ENCODE data around the gene NT5C1B. TPM values are rescaled to one million over a fixed set of nuclear protein-coding genes. Genes with fewer than 3 reads are reported as not detected.

NT5C1B gene
- polyA plus RNA-seq, 2 of the 4 experiments (the other 2 are of a cell fraction) = not detected

DNA sequence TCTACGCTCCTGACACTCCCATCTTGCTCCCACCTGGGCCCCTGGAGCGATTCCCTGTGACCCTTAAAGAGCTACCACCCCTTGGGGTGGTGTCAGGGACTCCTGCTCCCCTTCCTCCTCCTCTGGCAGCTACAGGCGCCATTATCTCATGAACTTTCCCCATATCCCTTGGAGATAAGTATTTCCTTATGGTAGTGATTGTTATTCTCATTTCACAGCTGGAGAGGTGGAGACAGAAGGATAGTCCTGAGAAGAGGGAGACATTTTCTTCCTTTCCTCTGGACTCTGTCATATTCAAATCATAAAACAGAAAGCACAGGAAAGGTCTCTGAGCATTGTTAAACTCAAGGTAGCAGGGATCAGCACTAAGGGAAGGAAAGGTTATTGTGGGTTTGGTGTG lies 63.5 kb downstream of the NT5C1B start:
- ChIA-PET POLR2A (no interaction called here), CTCF (interaction anchor here (0.9 kb wide), 1 partner anchor 1337 kb away, joined by 3 read pairs; no protein-coding TSS in a partner anchor)
- Histone ChIP-seq H3K27ac (no peak overlapping the region), H3K4me1 (no peaks in the 10 kb centered on the region), H3K4me2 (no peak overlapping the region), H3K9me3 (no peaks in the 10 kb centered on the region), H3K4me3 (no peak overlapping the region)
- FAIRE-seq (no peak), ATAC-seq (no peak), DNase-seq (ENCODE audit: low read depth in 1 of 2, low spot score in 1 of 2) (no peak)
- 51% methylated on average over 3 of the region's 3 CpGs for WGBS (ENCODE audit: missing lambda C conversion rate)
- TF ChIP-seq POLR2AphosphoS2 (conservative IDR thresholded peaks at IDR 0.05; ENCODE audit: low read length) (no peak), PHF8 (IDR thresholded peaks at IDR 0.05; ENCODE audit: borderline replicate concordance, low read depth) (no peak), CBX2 (IDR thresholded peaks at IDR 0.05; ENCODE audit: borderline replicate concordance, low read depth) (no peak), MAZ (IDR thresholded peaks at IDR 0.05; ENCODE audit: borderline replicate concordance, low read depth, low read length) (no peak), NPAS2 (CRISPR knock-in tag; IDR thresholded peaks at IDR 0.05; ENCODE audit: borderline replicate concordance) (no peak), KDM5A (IDR thresholded peaks at IDR 0.05) (no peak)
- TF ChIP-seq, protein P1, sequence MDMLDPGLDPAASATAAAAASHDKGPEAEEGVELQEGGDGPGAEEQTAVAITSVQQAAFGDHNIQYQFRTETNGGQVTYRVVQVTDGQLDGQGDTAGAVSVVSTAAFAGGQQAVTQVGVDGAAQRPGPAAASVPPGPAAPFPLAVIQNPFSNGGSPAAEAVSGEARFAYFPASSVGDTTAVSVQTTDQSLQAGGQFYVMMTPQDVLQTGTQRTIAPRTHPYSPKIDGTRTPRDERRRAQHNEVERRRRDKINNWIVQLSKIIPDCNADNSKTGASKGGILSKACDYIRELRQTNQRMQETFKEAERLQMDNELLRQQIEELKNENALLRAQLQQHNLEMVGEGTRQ (IDR thresholded peaks at IDR 0.05) = no peak
- TF ChIP-seq, protein P2, sequence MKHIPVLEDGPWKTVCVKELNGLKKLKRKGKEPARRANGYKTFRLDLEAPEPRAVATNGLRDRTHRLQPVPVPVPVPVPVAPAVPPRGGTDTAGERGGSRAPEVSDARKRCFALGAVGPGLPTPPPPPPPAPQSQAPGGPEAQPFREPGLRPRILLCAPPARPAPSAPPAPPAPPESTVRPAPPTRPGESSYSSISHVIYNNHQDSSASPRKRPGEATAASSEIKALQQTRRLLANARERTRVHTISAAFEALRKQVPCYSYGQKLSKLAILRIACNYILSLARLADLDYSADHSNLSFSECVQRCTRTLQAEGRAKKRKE (CRISPR knock-in tag; IDR thresholded peaks at IDR 0.05; ENCODE audit: low read depth) = no peak
- TF ChIP-seq, protein P3, sequence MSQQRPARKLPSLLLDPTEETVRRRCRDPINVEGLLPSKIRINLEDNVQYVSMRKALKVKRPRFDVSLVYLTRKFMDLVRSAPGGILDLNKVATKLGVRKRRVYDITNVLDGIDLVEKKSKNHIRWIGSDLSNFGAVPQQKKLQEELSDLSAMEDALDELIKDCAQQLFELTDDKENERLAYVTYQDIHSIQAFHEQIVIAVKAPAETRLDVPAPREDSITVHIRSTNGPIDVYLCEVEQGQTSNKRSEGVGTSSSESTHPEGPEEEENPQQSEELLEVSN (IDR thresholded peaks at IDR 0.05; ENCODE audit: borderline replicate concordance, low read depth) = no peak

DNA sequence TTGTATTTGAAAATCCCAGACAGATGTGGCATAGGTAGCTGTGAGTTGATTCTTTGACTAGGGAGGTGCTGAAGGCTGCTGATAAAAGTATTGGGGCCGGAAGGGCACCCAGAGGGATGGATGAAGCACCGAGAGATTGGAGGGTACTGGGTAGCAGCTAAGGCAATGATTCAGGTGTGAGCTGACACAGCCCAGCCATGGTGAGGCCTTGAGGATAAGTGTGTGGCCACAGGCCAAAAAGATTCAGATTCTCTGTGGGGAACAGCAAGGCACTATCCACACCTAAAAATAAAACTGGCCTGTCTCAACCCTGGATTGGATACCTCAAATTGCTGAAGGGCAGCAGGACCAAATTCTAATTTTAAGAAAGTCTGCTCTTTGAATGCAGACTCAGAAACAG lies 64.1 kb downstream of the NT5C1B start:
- no peak overlapping the region for H3K4me2 ChIP-seq
- H3K27ac ChIP-seq = no peak overlapping the region
- ChIA-PET POLR2A (no interaction called here), CTCF (interaction anchor here (0.6 kb wide), 1 partner anchor 14 kb away, joined by 3 read pairs; no protein-coding TSS in a partner anchor)
- no peak for FAIRE-seq
- no peaks in the 10 kb centered on the region for H3K9me3 ChIP-seq
- TF ChIP-seq, protein P4, sequence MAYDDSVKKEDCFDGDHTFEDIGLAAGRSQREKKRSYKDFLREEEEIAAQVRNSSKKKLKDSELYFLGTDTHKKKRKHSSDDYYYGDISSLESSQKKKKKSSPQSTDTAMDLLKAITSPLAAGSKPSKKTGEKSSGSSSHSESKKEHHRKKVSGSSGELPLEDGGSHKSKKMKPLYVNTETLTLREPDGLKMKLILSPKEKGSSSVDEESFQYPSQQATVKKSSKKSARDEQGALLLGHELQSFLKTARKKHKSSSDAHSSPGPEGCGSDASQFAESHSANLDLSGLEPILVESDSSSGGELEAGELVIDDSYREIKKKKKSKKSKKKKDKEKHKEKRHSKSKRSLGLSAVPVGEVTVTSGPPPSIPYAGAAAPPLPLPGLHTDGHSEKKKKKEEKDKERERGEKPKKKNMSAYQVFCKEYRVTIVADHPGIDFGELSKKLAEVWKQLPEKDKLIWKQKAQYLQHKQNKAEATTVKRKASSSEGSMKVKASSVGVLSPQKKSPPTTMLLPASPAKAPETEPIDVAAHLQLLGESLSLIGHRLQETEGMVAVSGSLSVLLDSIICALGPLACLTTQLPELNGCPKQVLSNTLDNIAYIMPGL (CRISPR knock-in tag; IDR thresholded peaks at IDR 0.05; ENCODE audit: borderline replicate concordance) = no peak
- no peak overlapping the region for H3K4me3 ChIP-seq
- no peak for ATAC-seq
- 55% methylated on average over 2 of the region's 2 CpGs for WGBS (ENCODE audit: missing lambda C conversion rate)
- DNase-seq (ENCODE audit: low read depth in 1 of 2, low spot score in 1 of 2) = no peak
- H3K4me1 ChIP-seq = no peaks in the 10 kb centered on the region

DNA sequence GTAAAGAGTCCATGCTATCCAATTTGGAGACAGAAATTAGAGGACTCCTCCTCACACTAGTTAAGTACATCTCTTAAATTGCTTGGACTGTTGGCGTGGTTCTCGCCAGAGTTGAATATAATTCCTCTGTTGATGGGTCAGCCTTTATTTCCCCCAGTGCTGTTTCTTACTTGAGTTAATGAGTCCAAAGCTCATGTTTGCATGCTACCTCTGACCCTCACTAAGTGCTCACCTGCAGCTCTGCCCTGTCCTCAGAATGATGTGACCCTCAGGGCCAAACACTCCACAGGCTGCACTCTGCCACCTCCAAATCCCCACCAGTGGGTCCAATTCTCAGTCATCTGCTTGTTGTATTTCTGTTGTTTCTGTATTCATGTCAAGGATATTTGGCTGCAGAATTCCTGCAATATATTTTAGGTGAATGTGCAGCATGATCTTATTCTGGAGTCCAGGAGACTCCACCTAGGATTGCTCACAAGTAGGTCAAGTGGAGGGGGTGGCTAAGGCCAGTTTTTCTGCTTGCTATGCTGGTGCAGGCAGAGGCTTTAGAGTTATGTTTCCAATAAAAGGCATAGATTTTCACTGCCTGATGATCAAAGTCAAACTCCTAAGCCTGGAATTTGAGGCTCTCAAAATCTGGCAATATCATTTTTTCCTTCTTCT lies 66.8 kb downstream of the NT5C1B start:
- Histone ChIP-seq H3K4me3 (no peak overlapping the region), H3K4me2 (no peak overlapping the region), H3K4me1 (no peaks in the 10 kb centered on the region), H3K27ac (no peak overlapping the region), H3K9me3 (no peaks in the 10 kb centered on the region)
- WGBS (ENCODE audit: missing lambda C conversion rate) = 93% methylated on average over 2 of the region's 2 CpGs
- TF ChIP-seq HOXB13 (CRISPR knock-in tag; IDR thresholded peaks at IDR 0.05; ENCODE audit: low read depth) (no peak), ZNF302 (CRISPR knock-in tag; IDR thresholded peaks at IDR 0.05) (no peak)
- POLR2A ChIA-PET = no interaction called here
- CTCF ChIA-PET = interaction anchor here (3.2 to 7.6 kb wide), 5 partner anchors 9 to 1342 kb away, joined by 9 to 88 read pairs (median 52); partner anchors contain the start of genes OSR1 and RDH14
- ATAC-seq (no peak), DNase-seq (ENCODE audit: low read depth in 1 of 2, low spot score in 1 of 2) (no peak), FAIRE-seq (no peak)

Data from A549 (cell line).